GDM1 (cell line): Measurements from ENCODE around the gene C18orf63.

ENCODE experiments used
- DNase-seq: peaks from one replicate; lab custom pipeline; 2025; lab: John Stamatoyannopoulos, UW

The C18orf63 gene

GRCh38 chr18:74328206-74328605 lies 12.6 kb downstream of the C18orf63 start:
- no peak for DNase-seq

- no peak for DNase-seq
These were observed 14.1 kb downstream of the C18orf63 start for GRCh38 chr18:74329688-74330205.

- DNase-seq: no peak
These were observed 15.8 kb downstream of the C18orf63 start for GRCh38 chr18:74331404-74331803.

DNA sequence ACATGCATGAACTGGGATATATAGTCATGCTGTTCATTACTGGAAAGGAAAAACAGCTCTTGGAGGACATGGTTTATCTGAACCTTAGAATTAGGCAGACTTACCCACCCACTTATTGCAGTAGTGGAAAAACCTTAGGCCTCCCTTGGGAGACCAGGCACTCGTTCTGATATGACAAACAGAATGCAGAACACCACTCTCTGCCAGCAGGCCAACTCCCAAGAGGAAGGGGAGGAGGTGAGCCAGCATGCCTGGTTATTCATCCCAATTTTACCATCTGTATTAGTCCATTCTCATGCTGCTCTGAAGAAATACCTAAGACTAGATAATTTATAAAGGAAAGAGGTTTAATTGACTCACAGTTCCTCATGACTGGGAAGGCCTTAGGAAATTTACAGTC lies 17.5 kb downstream of the C18orf63 start:
- DNase-seq: no peak

DNA sequence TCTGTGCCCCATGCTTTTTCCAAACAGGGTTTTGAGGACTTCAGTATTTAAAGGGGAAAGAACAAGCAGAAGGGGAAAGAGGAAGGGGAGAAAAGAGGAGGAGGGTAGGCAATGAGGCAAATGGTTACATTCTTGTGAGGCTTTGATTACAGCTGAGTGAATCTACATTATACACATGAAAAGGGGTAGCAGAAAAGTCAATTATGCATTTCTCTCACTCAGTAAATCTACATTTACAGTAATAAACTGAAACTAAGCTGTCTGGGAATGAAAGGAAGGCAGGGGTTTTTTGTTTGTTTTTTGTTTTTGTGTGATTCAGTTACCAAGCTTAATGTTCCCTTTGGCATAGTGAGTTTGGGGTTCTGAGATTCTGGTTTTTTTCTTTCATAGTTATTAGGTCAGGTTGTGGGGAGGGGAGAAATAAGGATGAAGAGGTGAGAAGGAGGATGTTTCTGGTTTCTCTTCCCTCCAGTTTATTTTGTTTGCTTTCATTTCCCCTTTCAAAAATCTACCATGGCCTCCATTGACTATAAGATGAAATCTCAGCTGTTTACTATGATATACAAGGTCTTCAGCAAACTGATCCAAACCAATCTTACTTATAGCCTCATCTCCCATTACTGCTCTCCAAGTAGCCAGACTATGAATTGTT lies 18.7 kb downstream of the C18orf63 start:
- DNase-seq: no peak

GRCh38 chr18:74336656-74337055 lies 21.0 kb downstream of the C18orf63 start:
- no peak for DNase-seq

- DNase-seq: no peak
These were observed 21.7 kb downstream of the C18orf63 start for GRCh38 chr18:74337155-74337911.

DNA sequence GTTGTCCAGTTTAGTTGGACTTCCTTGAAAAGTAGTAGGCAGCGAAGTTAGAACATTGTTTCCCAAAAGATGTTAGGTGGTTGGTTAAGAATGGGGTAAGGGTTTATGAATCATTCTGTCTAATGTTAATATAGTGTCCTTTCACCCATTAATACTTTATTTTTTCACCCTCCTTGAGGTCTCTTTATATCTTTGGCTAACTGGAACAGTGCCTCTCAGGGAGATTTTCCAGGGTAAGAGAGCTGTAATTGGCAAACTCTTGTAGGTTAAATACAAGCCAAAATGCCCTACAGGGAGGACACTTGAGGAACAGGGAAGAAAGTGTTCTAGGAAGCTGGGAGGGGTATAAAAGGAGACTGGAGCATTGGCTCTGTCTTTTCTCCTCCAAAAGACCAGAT lies 22.3 kb downstream of the C18orf63 start:
- DNase-seq: no peak

- no peak for DNase-seq
These were observed 26.9 kb downstream of the C18orf63 start for GRCh38 chr18:74342416-74343043.

DNA sequence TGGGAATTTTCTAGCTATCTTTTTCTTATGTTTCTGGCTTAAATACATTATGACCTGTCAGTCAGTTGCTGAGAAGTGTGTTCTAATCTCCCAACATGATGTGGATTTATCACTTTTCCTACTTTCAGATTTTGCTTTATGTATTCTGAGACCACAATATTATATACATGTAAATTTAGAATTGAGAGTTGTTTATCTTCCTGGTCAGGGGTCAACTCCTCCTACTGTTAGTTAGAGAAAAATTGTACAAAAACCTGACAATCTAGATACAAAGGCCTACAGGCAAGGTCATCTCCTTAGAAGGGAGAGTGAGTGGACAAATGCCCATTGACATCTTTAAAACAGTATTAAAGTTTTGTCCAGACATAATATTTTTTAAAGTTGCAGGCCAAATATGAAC lies 30.6 kb downstream of the C18orf63 start:
- no peak for DNase-seq

GRCh38 chr18:74348581-74348980 lies 32.9 kb downstream of the C18orf63 start:
- no peak for DNase-seq

DNA sequence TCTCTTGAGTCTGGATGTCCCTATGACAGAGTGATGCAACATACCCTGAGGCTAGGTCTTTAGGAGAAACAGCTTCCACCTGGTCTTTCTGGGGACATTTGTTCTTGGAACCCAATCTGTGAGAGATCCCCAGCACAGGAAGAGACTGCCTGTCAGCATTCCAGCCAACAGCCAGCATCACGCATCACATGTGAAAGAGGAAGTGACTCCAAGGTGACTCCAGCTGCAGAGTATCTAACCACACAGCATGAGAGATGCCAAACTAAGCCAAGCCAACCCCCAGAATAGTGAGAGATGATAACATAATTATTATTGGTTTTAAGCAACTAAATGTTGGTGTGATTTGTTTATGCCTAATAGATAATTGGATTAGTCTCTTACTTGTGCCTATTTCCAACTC lies 35.7 kb downstream of the C18orf63 start:
- DNase-seq: no peak

DNA sequence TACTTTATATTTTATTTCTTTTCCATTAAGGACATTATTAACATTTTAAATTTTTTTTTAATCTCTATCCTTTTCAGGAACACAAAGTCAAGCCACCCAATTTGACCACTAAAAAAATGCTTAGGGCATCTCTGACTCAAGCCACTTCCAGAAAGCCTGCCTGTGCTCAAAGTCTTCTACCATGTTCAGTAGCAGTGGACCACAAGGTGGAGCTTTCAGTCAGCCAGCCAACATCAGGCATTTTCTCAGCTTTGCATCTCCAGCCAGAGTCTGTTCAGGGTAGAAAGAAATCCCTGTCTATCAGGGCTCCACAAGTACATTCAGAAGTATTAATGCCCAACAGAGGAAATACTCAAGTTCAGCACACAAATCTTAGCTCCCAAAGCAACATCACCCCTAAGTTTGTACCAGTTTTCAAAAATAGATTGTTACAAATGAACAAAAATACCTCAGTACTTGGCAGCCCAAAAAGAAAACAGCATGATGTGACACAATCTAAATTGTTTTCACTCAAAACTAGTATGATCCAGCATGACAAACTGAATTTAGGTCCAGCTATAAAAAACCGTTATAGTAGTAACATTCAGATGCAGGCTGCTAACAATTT lies 37.6 kb downstream of the C18orf63 start:
- no peak for DNase-seq

DNA sequence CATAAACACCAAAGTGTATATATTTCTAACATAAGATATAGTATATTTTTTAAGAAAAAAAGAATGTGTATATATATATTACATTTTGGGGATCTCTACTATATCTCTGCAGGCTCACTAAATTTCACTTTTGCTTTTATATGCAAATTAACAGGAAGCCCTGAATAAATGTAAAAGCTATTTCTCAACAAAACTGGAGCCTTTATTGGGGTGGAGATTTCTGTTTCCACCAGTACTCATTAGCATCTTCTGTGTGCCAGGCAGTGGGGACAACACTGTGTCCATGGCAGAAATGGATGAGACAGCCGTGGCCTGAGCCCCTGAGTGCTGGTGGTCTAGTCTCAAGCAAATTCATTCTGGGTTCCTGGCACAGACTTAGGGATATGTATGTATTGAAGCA lies 41.3 kb downstream of the C18orf63 start:
- no peak for DNase-seq

DNA sequence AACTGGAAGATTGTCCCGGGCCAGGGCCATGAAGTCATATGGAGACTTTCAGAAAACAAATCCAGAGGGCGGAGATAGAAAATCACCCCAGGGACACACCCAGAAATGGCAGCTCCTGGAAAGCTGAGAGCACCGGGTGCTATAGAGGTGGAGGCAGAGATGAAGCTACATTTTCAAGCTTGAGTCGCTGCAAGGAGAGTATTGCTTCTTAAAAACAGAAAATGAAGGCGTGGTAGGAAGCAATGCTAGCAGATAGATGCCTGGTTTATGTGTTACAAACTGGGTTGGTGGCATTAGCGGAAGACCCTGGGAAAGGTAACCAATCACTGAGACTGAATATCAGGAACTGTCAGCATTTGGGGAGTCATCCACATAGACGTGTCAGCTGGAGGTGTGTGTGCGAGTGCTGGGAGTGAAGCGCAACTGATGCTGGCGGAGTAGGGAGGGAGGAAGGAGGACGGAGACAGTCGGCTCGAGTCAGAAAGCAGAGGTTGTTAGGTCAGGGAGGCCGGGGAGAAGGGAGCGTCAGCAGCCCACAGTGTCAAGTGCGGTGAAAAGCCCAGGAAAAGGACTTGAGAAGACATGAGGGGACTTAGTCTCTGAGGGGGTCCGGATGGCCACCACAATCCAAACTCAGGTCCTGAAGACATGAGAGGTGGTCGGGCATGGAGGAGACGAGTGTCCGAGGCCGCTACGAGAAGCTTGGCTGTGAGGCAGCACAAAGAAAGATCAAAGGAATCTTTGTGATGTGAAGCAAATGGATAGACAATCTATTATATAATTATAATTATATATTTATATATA lies 45.4 kb downstream of the C18orf63 start:
- DNase-seq: no peak

DNA sequence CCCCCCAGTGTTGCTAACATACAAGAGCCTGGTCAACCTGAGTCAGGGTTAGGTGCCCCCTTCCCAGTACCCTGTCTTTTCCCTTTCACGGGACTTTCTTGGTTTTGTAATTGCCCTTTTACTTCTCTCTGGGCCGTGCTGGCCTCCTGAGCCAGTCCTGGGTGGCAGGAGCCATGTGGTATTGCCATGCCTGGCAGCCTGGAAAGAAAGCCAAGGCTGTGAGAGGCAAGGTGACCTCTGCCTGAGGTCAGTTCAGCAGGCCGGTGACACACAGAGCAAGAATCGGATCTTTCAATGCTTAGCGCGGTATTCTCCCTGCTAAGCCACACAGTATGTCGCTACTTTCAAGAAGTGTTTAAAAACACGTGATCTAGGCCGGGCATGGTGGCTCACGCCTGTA lies 52.3 kb downstream of the C18orf63 start:
- DNase-seq: no peak

- DNase-seq: no peak
These were observed 53.5 kb downstream of the C18orf63 start for GRCh38 chr18:74368901-74369705.

DNA sequence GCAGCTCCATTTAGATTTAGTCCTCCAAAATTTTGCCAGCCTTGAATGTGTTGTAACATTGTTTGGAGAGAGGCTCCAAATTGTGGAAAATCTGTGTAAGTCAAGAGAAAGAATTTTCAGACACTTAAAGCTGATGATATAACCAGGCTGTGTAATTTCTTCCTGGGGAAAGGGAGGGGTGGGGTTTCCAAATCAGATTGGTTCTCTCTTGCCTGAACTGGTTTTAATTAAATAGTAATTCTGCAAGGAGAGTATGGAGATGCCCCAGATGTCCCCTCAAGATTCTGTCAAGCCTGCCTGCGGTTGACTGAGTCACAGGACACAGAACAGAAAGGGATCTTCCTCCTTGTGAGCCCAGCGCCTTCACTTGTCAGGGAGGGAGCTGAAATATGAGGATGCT lies 54.5 kb downstream of the C18orf63 start:
- no peak for DNase-seq

DNA sequence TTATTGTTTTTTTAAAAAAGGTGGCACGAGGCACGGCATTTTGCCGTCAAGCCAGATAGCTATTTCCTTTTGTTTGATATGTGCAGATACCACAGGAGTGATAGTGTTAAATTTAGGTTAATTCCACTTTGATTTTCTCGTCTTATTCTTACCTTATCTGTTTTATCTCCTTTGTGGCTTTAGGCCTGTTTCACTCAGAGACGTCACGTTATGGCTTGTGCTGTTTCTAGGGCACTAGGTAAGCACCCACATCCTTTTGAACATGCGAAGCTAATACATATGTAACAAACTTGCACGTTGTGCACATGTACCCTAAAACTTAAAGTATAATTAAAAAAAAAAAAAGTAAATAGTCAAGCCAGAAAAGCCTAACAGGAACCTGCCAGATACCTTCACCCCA lies 57.8 kb downstream of the C18orf63 start:
- DNase-seq: no peak

GRCh38 chr18:74375999-74376398 lies 60.4 kb downstream of the C18orf63 start:
- no peak for DNase-seq

- no peak for DNase-seq
These were observed 60.9 kb downstream of the C18orf63 start for GRCh38 chr18:74376523-74376922.
